Spleen (tissue), 7 donors: Measurements from ENCODE around the gene F11R.

Experiments used
- POLR2AphosphoS5 ChIP-seq, 3 donors: sonication (generic); formaldehyde crosslinking; IDR thresholded peaks; one replicate each; pipeline ENCODE4 v1.5.1; 2017; ENCODE audit warnings: antibody characterized with exemption in 3 of 3
- TF ChIP-seq, protein P1 (sequence below), 11 experiments: fragments of 200-600 bp in 7 of 11; fragments of 450-650 bp in 4 of 11; sonication (generic) in 4 of 11; IDR thresholded peaks in 8 of 11; conservative IDR thresholded peaks in 3 of 11; 1 replicate in 7 of 11; 2 replicates in 4 of 11; pipeline versions ENCODE4 v1.4.0 to v1.8.0; 2016 to 2021; ENCODE audit warnings: antibody characterized with exemption in 11 of 11, inconsistent platforms in 4 of 11, mild to moderate bottlenecking in 1 of 11
- donor health status: DM: no; HTN: no; CAD: no; lungs with moderate emphysema.
- donor health status: DM: no; HTN: no; CAD: no.
- donor health status: DM: no; HTN: no; CAD: no.

- TF ChIP-seq, protein P1, sequence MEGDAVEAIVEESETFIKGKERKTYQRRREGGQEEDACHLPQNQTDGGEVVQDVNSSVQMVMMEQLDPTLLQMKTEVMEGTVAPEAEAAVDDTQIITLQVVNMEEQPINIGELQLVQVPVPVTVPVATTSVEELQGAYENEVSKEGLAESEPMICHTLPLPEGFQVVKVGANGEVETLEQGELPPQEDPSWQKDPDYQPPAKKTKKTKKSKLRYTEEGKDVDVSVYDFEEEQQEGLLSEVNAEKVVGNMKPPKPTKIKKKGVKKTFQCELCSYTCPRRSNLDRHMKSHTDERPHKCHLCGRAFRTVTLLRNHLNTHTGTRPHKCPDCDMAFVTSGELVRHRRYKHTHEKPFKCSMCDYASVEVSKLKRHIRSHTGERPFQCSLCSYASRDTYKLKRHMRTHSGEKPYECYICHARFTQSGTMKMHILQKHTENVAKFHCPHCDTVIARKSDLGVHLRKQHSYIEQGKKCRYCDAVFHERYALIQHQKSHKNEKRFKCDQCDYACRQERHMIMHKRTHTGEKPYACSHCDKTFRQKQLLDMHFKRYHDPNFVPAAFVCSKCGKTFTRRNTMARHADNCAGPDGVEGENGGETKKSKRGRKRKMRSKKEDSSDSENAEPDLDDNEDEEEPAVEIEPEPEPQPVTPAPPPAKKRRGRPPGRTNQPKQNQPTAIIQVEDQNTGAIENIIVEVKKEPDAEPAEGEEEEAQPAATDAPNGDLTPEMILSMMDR (IDR thresholded peaks at IDR 0.05 in 8 of 11, conservative IDR thresholded peaks at IDR 0.05 in 3 of 11): no peak
- TF ChIP-seq POLR2AphosphoS5 (IDR thresholded peaks at IDR 0.05): no peak
Measured at GRCh38 chr1:160956966-160957365, 64.0 kb downstream of the F11R start.
